Nephron (organoid): ENCODE results near the gene EPHA2.
A peak's percentile ranks its signal among the peaks of the same experiment; 100 is the strongest.

Source experiments
- H3K27ac Mint-ChIP-seq, 3 experiments: 2 replicates each; pipeline ENCODE4 v1.8.0; 2020; ENCODE audit warnings: mixed read lengths in 3 of 3, mild to moderate bottlenecking in 2 of 3, moderate library complexity in 1 of 3
- H3K27me3 Mint-ChIP-seq: 2 replicates; pipeline ENCODE4 v1.8.0; 2021; ENCODE audit warnings: low read depth, mild to moderate bottlenecking, moderate library complexity, mixed read lengths
- H3K36me3 Mint-ChIP-seq: 2 replicates; pipeline ENCODE4 v1.8.0; 2020; ENCODE audit warnings: low read depth, mixed read lengths
- H3K4me1 Mint-ChIP-seq: 2 replicates; pipeline ENCODE4 v1.8.0; 2020; ENCODE audit warnings: mixed read lengths
- H3K4me3 Mint-ChIP-seq, 3 experiments: 2 replicates each; pipeline ENCODE4 v1.8.0; 2020; ENCODE audit warnings: mild to moderate bottlenecking in 3 of 3, mixed read lengths in 3 of 3, moderate library complexity in 2 of 3
- H3K9me3 Mint-ChIP-seq: 2 replicates; pipeline ENCODE4 v1.8.0; 2020; ENCODE audit warnings: mixed read lengths
- CTCF ChIP-seq, 3 experiments: fragments of 200-600 bp; sonication (generic); IDR thresholded peaks; one replicate each; pipeline ENCODE4 v1.5.0; 2021; ENCODE audit warnings: antibody characterized with exemption in 3 of 3; ENCODE audit not compliant: unreplicated experiment in 3 of 3

The EPHA2 gene

GRCh38 chr1:16153999-16154673 is 1.7 kb downstream of the EPHA2 start:
- no peaks in the 10 kb centered on the region for H3K36me3 Mint-ChIP-seq
- no peaks in the 10 kb centered on the region for H3K9me3 Mint-ChIP-seq
- peak overlapping the region in 2 of 3 experiments; percentile 96 to 97 for H3K27ac Mint-ChIP-seq
- TF ChIP-seq CTCF (IDR thresholded peaks at IDR 0.05; ENCODE audit: unreplicated experiment in 3 of 3), result no peak
- peaks cover 34% of the 10 kb centered on the region for H3K4me1 Mint-ChIP-seq
- H3K27me3 Mint-ChIP-seq, result peaks cover 4% of the 10 kb centered on the region
- peak overlapping the region; percentile 84 to 87 (median 86) for H3K4me3 Mint-ChIP-seq

DNA sequence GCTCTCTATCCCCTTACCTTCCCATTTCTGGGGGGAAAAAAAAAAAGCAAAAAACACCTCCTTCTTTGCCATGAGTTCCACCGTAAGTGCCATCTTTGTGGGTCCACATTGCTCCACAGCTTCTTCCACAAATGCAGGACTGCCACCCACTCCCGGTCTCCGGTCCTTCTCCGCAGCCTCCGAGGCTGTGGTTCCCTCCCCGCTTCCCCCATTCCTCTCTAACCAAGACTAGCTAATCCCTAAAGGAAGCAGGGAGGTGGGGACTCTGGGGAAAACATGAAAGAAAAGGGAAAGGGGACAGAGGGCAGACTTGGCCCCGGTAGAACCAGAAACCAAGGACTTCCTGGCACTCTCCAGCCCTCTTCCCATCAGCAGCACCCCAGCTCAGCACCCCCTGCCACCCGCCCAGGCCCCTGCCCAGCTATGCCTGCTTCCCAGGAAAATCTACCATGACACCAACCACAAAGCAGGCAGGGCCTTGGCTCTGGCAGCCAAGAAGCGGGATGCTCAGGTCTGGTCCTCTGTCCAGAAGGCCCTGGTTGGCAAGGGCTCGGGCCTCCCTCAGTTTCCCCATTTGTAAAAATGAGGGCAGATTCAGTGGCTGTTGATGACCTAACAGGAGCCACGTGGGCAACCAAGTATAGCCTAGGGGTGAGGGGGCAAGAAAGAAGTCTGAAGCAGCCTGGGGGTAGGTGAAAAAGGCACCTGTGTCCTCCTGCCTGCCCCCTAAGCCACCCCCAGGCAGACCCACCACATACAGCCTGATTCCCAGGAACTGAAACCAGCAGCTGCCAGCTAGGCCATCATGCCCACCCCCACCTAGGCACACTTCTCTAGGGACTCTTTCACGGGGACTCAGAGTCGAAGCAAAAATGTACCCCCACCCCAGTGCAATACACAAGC is 2.5 kb downstream of the EPHA2 start:
- peak overlapping the region; percentile 95 to 97 (median 96) for H3K27ac Mint-ChIP-seq
- peaks cover 7% of the 10 kb centered on the region for H3K36me3 Mint-ChIP-seq
- H3K4me1 Mint-ChIP-seq, result peaks cover 34% of the 10 kb centered on the region
- peak overlapping the region; percentile 84 to 87 (median 86) for H3K4me3 Mint-ChIP-seq
- H3K27me3 Mint-ChIP-seq, result no peaks in the 10 kb centered on the region
- no peak for TF ChIP-seq CTCF (IDR thresholded peaks at IDR 0.05; ENCODE audit: unreplicated experiment in 3 of 3)
- no peaks in the 10 kb centered on the region for H3K9me3 Mint-ChIP-seq

DNA sequence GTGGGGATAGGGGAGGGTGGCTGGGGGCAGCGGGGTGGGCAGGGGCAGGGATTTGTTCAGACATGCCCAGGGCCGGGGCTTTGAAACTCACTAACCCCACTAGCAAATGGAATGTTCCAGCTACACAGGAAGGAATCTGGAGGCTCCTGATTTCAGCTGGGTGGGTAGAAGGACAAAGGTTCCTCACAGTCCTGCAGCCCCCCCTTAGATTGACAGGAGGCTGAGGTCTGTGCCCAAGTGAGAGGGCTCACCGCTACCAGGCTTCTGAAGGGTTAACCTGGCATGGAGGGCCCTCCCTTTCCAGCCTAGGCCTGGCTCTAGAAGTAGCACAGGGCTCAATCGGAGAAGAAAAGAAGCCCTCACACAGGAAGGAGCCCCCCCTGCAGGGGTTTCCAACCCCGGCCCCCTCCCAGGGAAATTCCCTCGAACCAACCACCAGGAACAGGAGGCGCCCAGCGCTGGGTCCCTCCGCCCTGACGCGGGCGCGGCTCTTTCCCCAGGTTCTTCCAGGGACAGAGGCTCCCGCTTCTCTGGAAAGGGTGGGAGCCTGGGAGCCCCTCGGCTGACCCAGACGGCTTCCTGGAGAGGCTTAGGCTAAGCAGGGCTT is 3.3 kb downstream of the EPHA2 start:
- peaks cover 29% of the 10 kb centered on the region for H3K4me1 Mint-ChIP-seq
- H3K36me3 Mint-ChIP-seq, result peaks cover 14% of the 10 kb centered on the region
- H3K4me3 Mint-ChIP-seq, result peak overlapping the region; percentile 84 to 87 (median 86)
- no peak for TF ChIP-seq CTCF (IDR thresholded peaks at IDR 0.05; ENCODE audit: unreplicated experiment in 3 of 3)
- H3K9me3 Mint-ChIP-seq, result no peaks in the 10 kb centered on the region
- H3K27me3 Mint-ChIP-seq, result no peaks in the 10 kb centered on the region
- peak overlapping the region; percentile 95 to 97 (median 96) for H3K27ac Mint-ChIP-seq

- Mint-ChIP-seq H3K4me1 (peaks cover 29% of the 10 kb centered on the region), H3K27me3 (no peaks in the 10 kb centered on the region), H3K9me3 (no peaks in the 10 kb centered on the region), H3K27ac (peak overlapping the region; percentile 95 to 97 (median 96)), H3K4me3 (peak overlapping the region; percentile 52 to 60 (median 53)), H3K36me3 (peaks cover 18% of the 10 kb centered on the region)
- TF ChIP-seq CTCF (IDR thresholded peaks at IDR 0.05; ENCODE audit: unreplicated experiment in 3 of 3), result no peak
Observed at GRCh38 chr1:16151995-16152384, 3.9 kb downstream of the EPHA2 start.

GRCh38 chr1:16151196-16151994 is 4.5 kb downstream of the EPHA2 start:
- H3K4me1 Mint-ChIP-seq, result peaks cover 33% of the 10 kb centered on the region
- peak in 1 of 3 experiments; percentile 10 for TF ChIP-seq CTCF (IDR thresholded peaks at IDR 0.05; ENCODE audit: unreplicated experiment in 3 of 3)
- no peaks in the 10 kb centered on the region for H3K9me3 Mint-ChIP-seq
- H3K27me3 Mint-ChIP-seq, result no peaks in the 10 kb centered on the region
- peak overlapping the region; percentile 67 to 82 (median 69) for H3K4me3 Mint-ChIP-seq
- H3K36me3 Mint-ChIP-seq, result peaks cover 21% of the 10 kb centered on the region
- peak overlapping the region; percentile 95 to 97 (median 97) for H3K27ac Mint-ChIP-seq
